Thyroid gland (tissue), 4 donors: Measurements from ENCODE around the gene PRDX5.

ENCODE experiments used
- POLR2A ChIP-seq, 2 donors: fragments of 450-650 bp; IDR thresholded peaks; one replicate each; pipeline ENCODE4 v1.6.1; 2017; ENCODE audit warnings: antibody characterized with exemption in 2 of 2, mild to moderate bottlenecking in 2 of 2, moderate library complexity in 1 of 2
- TF ChIP-seq, protein P1 (sequence below), 6 experiments: fragments of 200-600 bp in 3 of 6; fragments of 450-650 bp in 3 of 6; sonication (generic) in 3 of 6; IDR thresholded peaks; one replicate each; pipeline ENCODE4 v1.5.1; 2016 to 2019; ENCODE audit warnings: antibody characterized with exemption in 6 of 6, mild to moderate bottlenecking in 2 of 6, inconsistent platforms in 1 of 6, moderate library complexity in 1 of 6

GRCh38 chr11:64304316-64305072 is 13.4 kb upstream of the PRDX5 start:
- peak in 1 of 2 donors; percentile 68 for TF ChIP-seq POLR2A (IDR thresholded peaks at IDR 0.05)
- TF ChIP-seq, protein P1, sequence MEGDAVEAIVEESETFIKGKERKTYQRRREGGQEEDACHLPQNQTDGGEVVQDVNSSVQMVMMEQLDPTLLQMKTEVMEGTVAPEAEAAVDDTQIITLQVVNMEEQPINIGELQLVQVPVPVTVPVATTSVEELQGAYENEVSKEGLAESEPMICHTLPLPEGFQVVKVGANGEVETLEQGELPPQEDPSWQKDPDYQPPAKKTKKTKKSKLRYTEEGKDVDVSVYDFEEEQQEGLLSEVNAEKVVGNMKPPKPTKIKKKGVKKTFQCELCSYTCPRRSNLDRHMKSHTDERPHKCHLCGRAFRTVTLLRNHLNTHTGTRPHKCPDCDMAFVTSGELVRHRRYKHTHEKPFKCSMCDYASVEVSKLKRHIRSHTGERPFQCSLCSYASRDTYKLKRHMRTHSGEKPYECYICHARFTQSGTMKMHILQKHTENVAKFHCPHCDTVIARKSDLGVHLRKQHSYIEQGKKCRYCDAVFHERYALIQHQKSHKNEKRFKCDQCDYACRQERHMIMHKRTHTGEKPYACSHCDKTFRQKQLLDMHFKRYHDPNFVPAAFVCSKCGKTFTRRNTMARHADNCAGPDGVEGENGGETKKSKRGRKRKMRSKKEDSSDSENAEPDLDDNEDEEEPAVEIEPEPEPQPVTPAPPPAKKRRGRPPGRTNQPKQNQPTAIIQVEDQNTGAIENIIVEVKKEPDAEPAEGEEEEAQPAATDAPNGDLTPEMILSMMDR (IDR thresholded peaks at IDR 0.05): peak; percentile 47 to 93 (median 85)
